Colonic mucosa (tissue), 4 donors: ENCODE data around the gene OS9. TPM values are rescaled to one million over a fixed set of nuclear protein-coding genes. Genes with fewer than 3 reads are reported as not detected.
A peak's percentile ranks its signal among the peaks of the same experiment; 100 is the strongest.

Source experiments
- DNase-seq: peaks from one replicate; pipeline ENCODE4 v3.0.0-alpha.2; 2020
- H3K27ac ChIP-seq: fragments of 200-600 bp; one replicate; pipeline ENCODE4 v1.8.0; 2021
- H3K27me3 ChIP-seq: fragments of 200-600 bp; one replicate; pipeline ENCODE4 v1.8.0; 2021
- H3K36me3 ChIP-seq: fragments of 200-600 bp; one replicate; pipeline ENCODE4 v1.8.0; 2021
- H3K4me1 ChIP-seq: fragments of 200-600 bp; one replicate; pipeline ENCODE4 v1.8.0; 2021; ENCODE audit warnings: mild to moderate bottlenecking
- H3K4me3 ChIP-seq: fragments of 200-600 bp; one replicate; pipeline ENCODE4 v1.8.0; 2021
- H3K9ac ChIP-seq, 2 donors: one replicate each; pipeline ENCODE4 v1.7.0; 2013; ENCODE audit warnings: control low read depth in 2 of 2, low read depth in 2 of 2, low read length in 2 of 2
- H3K9me3 ChIP-seq: fragments of 200-600 bp; one replicate; pipeline ENCODE4 v1.8.0; 2021
- intact Hi-C: fragments of 100-400 bp; cut with DNase I; formaldehyde crosslinking; loops from one replicate; pipeline ENCODE4 v1.14.1; 2022
- total RNA-seq, 2 donors: library from RNA; stranded (reverse); fragmentation: NEBNext Ultra II Directional in 1 of 2; extraction: Animal tissue kit (Norgen Biotek cat#: 25700) in 1 of 2; gene quantifications; one replicate each; pipeline ENCODE4 v1.2.1, GENCODE V29; 2021
- TF ChIP-seq, protein P1 (sequence below): fragments of 200-600 bp; IDR thresholded peaks from one replicate; pipeline ENCODE4 v1.8.0; 2022; ENCODE audit warnings: antibody characterized with exemption, mild to moderate bottlenecking
- donor health status: healthy.
- donor health status: DM: no; HTN: no; CAD: no.
- donor health status: DM: no; HTN: no; CAD: no.

The OS9 gene
- total RNA-seq, 2 donors from 2014 or later, result 219 to 284 TPM

DNA sequence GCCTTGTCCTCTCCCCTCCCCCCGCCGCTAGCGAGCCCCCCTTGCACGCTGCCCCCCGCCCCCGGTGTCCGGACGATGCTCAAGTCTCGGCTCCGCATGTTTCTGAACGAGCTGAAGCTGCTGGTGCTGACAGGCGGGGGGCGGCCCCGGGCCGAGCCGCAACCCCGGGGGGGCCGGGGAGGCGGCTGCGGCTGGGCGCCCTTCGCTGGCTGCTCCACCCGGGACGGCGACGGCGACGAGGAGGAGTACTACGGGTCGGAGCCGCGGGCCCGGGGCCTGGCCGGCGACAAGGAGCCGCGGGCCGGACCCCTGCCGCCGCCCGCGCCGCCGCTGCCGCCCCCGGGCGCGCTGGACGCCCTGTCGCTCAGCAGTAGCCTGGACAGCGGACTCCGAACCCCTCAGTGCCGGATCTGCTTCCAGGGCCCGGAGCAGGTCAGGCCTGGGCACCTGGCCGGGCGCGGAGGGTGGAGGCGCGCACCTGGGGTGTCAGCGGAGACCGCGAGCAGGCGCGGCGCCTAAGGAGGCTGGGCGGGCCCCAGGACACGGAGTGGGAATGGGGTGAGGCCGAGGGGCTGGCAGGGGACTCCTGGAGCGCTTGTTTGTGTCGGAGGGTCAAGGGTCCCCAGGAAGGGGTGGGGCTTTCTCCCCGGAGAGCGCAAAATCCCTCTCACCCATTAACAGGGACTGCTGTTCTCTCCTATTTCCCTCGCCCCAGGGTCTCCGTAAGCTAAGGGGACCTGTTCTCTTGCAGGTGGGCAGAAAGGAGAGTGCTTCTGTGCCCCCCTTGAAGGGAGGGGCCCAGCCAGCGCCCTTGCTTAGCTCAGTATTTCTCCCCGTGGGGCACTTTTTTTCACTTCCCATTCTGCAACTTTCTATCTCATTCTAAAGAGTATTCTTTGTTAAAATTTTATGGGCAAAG, 61.8 kb downstream of the OS9 start:
- H3K9ac ChIP-seq, result peak overlapping the region; percentile 70 to 80
- TF ChIP-seq, protein P1, sequence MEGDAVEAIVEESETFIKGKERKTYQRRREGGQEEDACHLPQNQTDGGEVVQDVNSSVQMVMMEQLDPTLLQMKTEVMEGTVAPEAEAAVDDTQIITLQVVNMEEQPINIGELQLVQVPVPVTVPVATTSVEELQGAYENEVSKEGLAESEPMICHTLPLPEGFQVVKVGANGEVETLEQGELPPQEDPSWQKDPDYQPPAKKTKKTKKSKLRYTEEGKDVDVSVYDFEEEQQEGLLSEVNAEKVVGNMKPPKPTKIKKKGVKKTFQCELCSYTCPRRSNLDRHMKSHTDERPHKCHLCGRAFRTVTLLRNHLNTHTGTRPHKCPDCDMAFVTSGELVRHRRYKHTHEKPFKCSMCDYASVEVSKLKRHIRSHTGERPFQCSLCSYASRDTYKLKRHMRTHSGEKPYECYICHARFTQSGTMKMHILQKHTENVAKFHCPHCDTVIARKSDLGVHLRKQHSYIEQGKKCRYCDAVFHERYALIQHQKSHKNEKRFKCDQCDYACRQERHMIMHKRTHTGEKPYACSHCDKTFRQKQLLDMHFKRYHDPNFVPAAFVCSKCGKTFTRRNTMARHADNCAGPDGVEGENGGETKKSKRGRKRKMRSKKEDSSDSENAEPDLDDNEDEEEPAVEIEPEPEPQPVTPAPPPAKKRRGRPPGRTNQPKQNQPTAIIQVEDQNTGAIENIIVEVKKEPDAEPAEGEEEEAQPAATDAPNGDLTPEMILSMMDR, result no peak
- intact Hi-C loops, result no loop called here
- no peaks in the 10 kb centered on the region for H3K4me1 ChIP-seq
- peak; percentile 70 for DNase-seq
- peak overlapping the region; percentile 72 for H3K27ac ChIP-seq
- no peaks in the 10 kb centered on the region for H3K36me3 ChIP-seq
- H3K9me3 ChIP-seq, result no peaks in the 10 kb centered on the region
- H3K27me3 ChIP-seq, result no peaks in the 10 kb centered on the region
- peak overlapping the region; percentile 59 for H3K4me3 ChIP-seq

DNA sequence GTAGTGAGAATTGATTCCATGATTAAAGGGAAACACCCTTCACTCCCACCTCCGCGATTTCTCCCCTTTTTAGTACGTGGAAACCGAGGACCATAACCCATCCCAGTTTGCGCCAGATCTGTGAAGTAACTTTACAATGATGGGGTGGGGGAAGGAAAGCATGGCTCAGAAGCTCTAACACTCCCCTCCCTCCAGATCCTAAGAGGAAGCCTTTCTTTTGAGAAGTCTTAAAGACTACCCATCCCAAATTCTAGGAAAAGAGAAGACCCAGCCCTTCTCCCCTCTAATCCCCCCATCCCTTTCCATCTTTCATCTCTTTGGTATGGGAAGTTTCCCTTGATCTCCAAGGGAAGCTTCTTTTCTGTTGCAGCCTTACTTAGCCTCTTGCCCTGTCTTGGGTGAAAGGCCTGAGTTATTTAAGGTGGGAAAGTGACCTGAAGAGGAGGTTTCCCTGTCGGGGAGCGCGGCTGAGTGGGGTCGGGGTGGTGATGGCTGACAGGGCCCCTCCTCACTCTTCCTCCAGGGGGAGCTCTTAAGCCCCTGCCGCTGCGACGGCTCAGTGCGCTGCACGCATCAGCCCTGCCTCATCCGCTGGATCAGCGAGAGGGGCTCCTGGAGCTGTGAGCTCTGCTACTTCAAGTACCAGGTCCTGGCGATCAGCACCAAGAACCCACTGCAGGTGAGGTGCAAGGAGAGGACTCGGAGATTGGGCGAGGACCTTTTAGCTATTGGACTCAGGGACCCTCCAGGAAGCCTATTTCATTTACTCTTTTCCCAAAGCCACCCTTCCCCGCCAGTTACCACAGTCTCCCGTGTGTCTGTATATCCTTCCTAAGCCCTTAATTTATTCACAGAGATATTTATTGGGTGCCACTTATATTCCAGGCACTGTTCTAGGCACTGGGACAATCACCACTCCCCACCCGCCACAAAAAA, 62.7 kb downstream of the OS9 start:
- H3K36me3 ChIP-seq, result no peaks in the 10 kb centered on the region
- H3K9me3 ChIP-seq, result no peaks in the 10 kb centered on the region
- peak overlapping the region; percentile 59 for H3K4me3 ChIP-seq
- intact Hi-C loops, result no loop called here
- no peaks in the 10 kb centered on the region for H3K4me1 ChIP-seq
- H3K27ac ChIP-seq, result no peak overlapping the region
- TF ChIP-seq, protein P1, result peak; percentile 70
- peak; percentile 65 for DNase-seq
- H3K9ac ChIP-seq, result peak overlapping the region in 1 of 2 donors; percentile 70
- no peaks in the 10 kb centered on the region for H3K27me3 ChIP-seq

GRCh38 chr12:57757771-57758170, 63.8 kb downstream of the OS9 start:
- H3K27ac ChIP-seq, result no peak overlapping the region
- no peak overlapping the region for H3K9ac ChIP-seq
- TF ChIP-seq, protein P1, result no peak
- no peak overlapping the region for H3K4me3 ChIP-seq
- no peaks in the 10 kb centered on the region for H3K36me3 ChIP-seq
- no peak for DNase-seq
- H3K4me1 ChIP-seq, result no peaks in the 10 kb centered on the region
- H3K9me3 ChIP-seq, result no peaks in the 10 kb centered on the region
- no peaks in the 10 kb centered on the region for H3K27me3 ChIP-seq
- intact Hi-C loops, result no loop called here

- H3K9me3 ChIP-seq, result no peaks in the 10 kb centered on the region
- no peaks in the 10 kb centered on the region for H3K27me3 ChIP-seq
- H3K9ac ChIP-seq, result no peak overlapping the region
- no peak overlapping the region for H3K4me3 ChIP-seq
- no peaks in the 10 kb centered on the region for H3K4me1 ChIP-seq
- intact Hi-C loops, result no loop called here
- no peak for DNase-seq
- TF ChIP-seq, protein P1, result no peak
- no peaks in the 10 kb centered on the region for H3K36me3 ChIP-seq
- H3K27ac ChIP-seq, result no peak overlapping the region
Observed at GRCh38 chr12:57758552-57759359, 64.8 kb downstream of the OS9 start.
